Lung (tissue), 13 donors: ENCODE data around the gene KPNA6. TPM values are rescaled to one million over a fixed set of nuclear protein-coding genes. Genes with fewer than 3 reads are reported as not detected.
A peak's percentile ranks its signal among the peaks of the same experiment; 100 is the strongest.

ENCODE experiments used
- ATAC-seq: fragments of 200-7000 bp; cut with Tn5 transposase; one replicate; pipeline ENCODE4 v1.9.1; 2020; ENCODE audit warnings: moderate number of reproducible peaks; ENCODE audit not compliant: insufficient read depth, low FRiP score
- DNase-seq, 3 donors: peaks; one replicate each; pipeline ENCODE4 v3.0.0-alpha.2; 2013 to 2017
- H3K27ac ChIP-seq, 2 donors: one replicate each; pipeline ENCODE4 v1.5.1; 2013; ENCODE audit warnings: mild to moderate bottlenecking in 2 of 2, moderate library complexity in 2 of 2, control low read depth in 1 of 2, inconsistent platforms in 1 of 2, low read depth in 1 of 2, low read length in 1 of 2
- H3K27me3 ChIP-seq, 3 donors: one replicate each; pipeline ENCODE4 v1.5.1; 2013; ENCODE audit warnings: low read length in 2 of 3; ENCODE audit not compliant: control insufficient read depth in 3 of 3, insufficient read depth in 3 of 3
- H3K36me3 ChIP-seq, 4 donors: one replicate each; pipeline ENCODE4 v1.5.1; 2013; ENCODE audit warnings: low read length in 4 of 4, mild to moderate bottlenecking in 1 of 4, moderate library complexity in 1 of 4; ENCODE audit not compliant: control insufficient read depth in 4 of 4, insufficient read depth in 4 of 4
- H3K4me1 ChIP-seq, 5 donors: one replicate each; pipeline ENCODE4 v1.5.1; 2013; ENCODE audit warnings: low read length in 5 of 5, mild to moderate bottlenecking in 2 of 5, moderate library complexity in 1 of 5; ENCODE audit not compliant: control insufficient read depth in 5 of 5, insufficient read depth in 5 of 5
- H3K4me3 ChIP-seq: one replicate; pipeline ENCODE4 v1.5.1; 2013; ENCODE audit warnings: mild to moderate bottlenecking, control low read depth, moderate library complexity
- H3K9ac ChIP-seq, 2 donors: one replicate each; pipeline ENCODE4 v1.5.1; 2013; ENCODE audit warnings: low read length in 2 of 2, control low read depth in 1 of 2; ENCODE audit not compliant: insufficient read depth in 1 of 2
- H3K9me3 ChIP-seq, 4 donors: one replicate each; pipeline ENCODE4 v1.5.1; 2013; ENCODE audit warnings: low read length in 3 of 4, mild to moderate bottlenecking in 1 of 4, moderate library complexity in 1 of 4; ENCODE audit not compliant: control insufficient read depth in 4 of 4, insufficient read depth in 3 of 4
- WGBS, 2 donors: extraction: QIAGEN DNeasy Blood & Tissue Kit; methylation state at CpG; one replicate each; pipeline ENCODE4 v1.1.7; 2013; 5-methylcytosine and 5-hydroxymethylcytosine counted together
- polyA plus RNA-seq, 2 donors: library from polyadenylated mRNA; stranded (reverse); fragments of 200-250 nt; gene quantifications; one replicate each; pipeline ENCODE4 v1.2.1, GENCODE V29; 2013
- small RNA-seq: library from RNA; depleted of rRNA; stranded (forward); fragments of <200 nt; gene quantifications from one replicate; pipeline ENCODE3, GENCODE V24; 2014; ENCODE audit warnings: low replicate concordance
- total RNA-seq, 2 donors: library from RNA; depleted of rRNA in 1 of 2; stranded (reverse); fragments of >200 nt in 1 of 2; gene quantifications; one replicate each; pipeline ENCODE4 v1.2.1, GENCODE V29; 2014 to 2021
- TF ChIP-seq, protein P1 (sequence below): IDR thresholded peaks from 2 replicates; pipeline ENCODE4 v1.5.1; 2012; ENCODE audit warnings: mild to moderate bottlenecking; ENCODE audit errors: control extremely low read depth, extremely low read depth
- donor health status: control.
- donor health status: control.
- donor health status: Bipolar disorder and iron deficiency.
- donor health status: healthy.
- donor health status: DM: yes; HTN: yes; CAD: no.

Gene KPNA6
- total and polyA plus RNA-seq, 4 donors = 7.9 to 54.0 (median 23.2) TPM

- Histone ChIP-seq H3K4me3 (no peak overlapping the region), H3K4me1 (peaks cover 6 to 20% (median 12%) of the 10 kb centered on the region in 5 donors), H3K27ac (peak overlapping the region in 1 of 2 donors; percentile 42), H3K9ac (no peak overlapping the region), H3K9me3 (no peaks in the 10 kb centered on the region), H3K36me3 (peaks cover 10 to 41% (median 27%) of the 10 kb centered on the region in 4 donors), H3K27me3 (no peaks in the 10 kb centered on the region)
- DNase-seq = no peak
- 92 to 93% methylated on average over 4 of the region's 4 CpGs for WGBS, 2 donors
- ATAC-seq = no peak
- TF ChIP-seq, protein P1, sequence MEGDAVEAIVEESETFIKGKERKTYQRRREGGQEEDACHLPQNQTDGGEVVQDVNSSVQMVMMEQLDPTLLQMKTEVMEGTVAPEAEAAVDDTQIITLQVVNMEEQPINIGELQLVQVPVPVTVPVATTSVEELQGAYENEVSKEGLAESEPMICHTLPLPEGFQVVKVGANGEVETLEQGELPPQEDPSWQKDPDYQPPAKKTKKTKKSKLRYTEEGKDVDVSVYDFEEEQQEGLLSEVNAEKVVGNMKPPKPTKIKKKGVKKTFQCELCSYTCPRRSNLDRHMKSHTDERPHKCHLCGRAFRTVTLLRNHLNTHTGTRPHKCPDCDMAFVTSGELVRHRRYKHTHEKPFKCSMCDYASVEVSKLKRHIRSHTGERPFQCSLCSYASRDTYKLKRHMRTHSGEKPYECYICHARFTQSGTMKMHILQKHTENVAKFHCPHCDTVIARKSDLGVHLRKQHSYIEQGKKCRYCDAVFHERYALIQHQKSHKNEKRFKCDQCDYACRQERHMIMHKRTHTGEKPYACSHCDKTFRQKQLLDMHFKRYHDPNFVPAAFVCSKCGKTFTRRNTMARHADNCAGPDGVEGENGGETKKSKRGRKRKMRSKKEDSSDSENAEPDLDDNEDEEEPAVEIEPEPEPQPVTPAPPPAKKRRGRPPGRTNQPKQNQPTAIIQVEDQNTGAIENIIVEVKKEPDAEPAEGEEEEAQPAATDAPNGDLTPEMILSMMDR = no peak
Measured at GRCh38 chr1:32224285-32224684, 116.4 kb downstream of the KPNA6 start.

Small RNA genes lying within 50 kb of the gene (small RNA-seq; reads per million reads assigned to genes)
- gene MIR5585 (not detected), gene RF00017 (not detected)

Other genes starting within 250 kb of the KPNA6 start
- 100 to 1,000 TPM; 205 to 274 TPM for gene PTP4A2, start 169.7 kb upstream of the KPNA6 start, total RNA-seq
- 100 to 1,000 TPM in 1 of 2 donors, 10 to 100 TPM in 1; 90.4 to 122 TPM for gene PTP4A2, start 169.7 kb upstream of the KPNA6 start, polyA plus RNA-seq
- gene KHDRBS1, start 94.2 kb upstream of the KPNA6 start, total RNA-seq = 100 to 1,000 TPM; 104 to 138 TPM
- 10 to 100 TPM; 51.7 to 60.6 TPM for gene KHDRBS1, start 94.2 kb upstream of the KPNA6 start, polyA plus RNA-seq
- 10 to 100 TPM in 1 of 2 donors, 1 to 10 TPM in 1; 7.6 to 23.8 TPM for gene TMEM39B, start 35.1 kb upstream of the KPNA6 start, total RNA-seq
- 10 to 100 TPM; 12.3 to 14.8 TPM for gene TMEM39B, start 35.1 kb upstream of the KPNA6 start, polyA plus RNA-seq
- gene TXLNA, start 71.6 kb downstream of the KPNA6 start, total RNA-seq = 10 to 100 TPM; 39.1 to 55.6 TPM
- gene TXLNA, start 71.6 kb downstream of the KPNA6 start, polyA plus RNA-seq = 10 to 100 TPM; 22.2 to 22.8 TPM
- 10 to 100 TPM in 1 of 2 donors, 1 to 10 TPM in 1; 4.4 to 12.5 TPM for gene CCDC28B, start 92.5 kb downstream of the KPNA6 start, total RNA-seq
- 1 to 10 TPM; 5.6 to 5.8 TPM for gene CCDC28B, start 92.5 kb downstream of the KPNA6 start, polyA plus RNA-seq
- 1 to 10 TPM; 2.4 to 3.8 TPM for gene IQCC, start 97.6 kb downstream of the KPNA6 start, total RNA-seq
- 1 to 10 TPM; 1.6 to 2.5 TPM for gene IQCC, start 97.6 kb downstream of the KPNA6 start, polyA plus RNA-seq
- gene DCDC2B, start 101.0 kb downstream of the KPNA6 start, total RNA-seq = 1 to 10 TPM; 7.2 to 10.0 TPM
- gene DCDC2B, start 101.0 kb downstream of the KPNA6 start, polyA plus RNA-seq = 1 to 10 TPM; 3.5 to 4.3 TPM
- 10 to 100 TPM; 29.8 to 30.2 TPM for gene TMEM234, start 114.3 kb downstream of the KPNA6 start, total RNA-seq
- gene TMEM234, start 114.3 kb downstream of the KPNA6 start, polyA plus RNA-seq = 10 to 100 TPM; 17.1 to 17.5 TPM
- 100 to 1,000 TPM in 1 of 2 donors, 10 to 100 TPM in 1; 81.0 to 153 TPM for gene EIF3I, start 114.4 kb downstream of the KPNA6 start, total RNA-seq
- 100 to 1,000 TPM; 218 to 255 TPM for gene EIF3I, start 114.4 kb downstream of the KPNA6 start, polyA plus RNA-seq
- 1 to 10 TPM; 2.6 to 5.4 TPM for gene FAM167B, start 139.2 kb downstream of the KPNA6 start, total RNA-seq
- 10 to 100 TPM in 1 of 2 donors, 1 to 10 TPM in 1; 5.9 to 30.5 TPM for gene FAM167B, start 139.2 kb downstream of the KPNA6 start, polyA plus RNA-seq
- 1 to 10 TPM; 3.5 to 8.9 TPM for gene LCK, start 143.2 kb downstream of the KPNA6 start, total RNA-seq
- gene LCK, start 143.2 kb downstream of the KPNA6 start, polyA plus RNA-seq = 1 to 10 TPM; 2.4 to 5.0 TPM
- 10 to 100 TPM; 66.2 to 90.4 TPM for gene HDAC1, start 184.0 kb downstream of the KPNA6 start, total RNA-seq
- 10 to 100 TPM; 47.3 to 78.8 TPM for gene HDAC1, start 184.0 kb downstream of the KPNA6 start, polyA plus RNA-seq
- 10 to 100 TPM; 37.9 to 78.4 TPM for gene MARCKSL1, start 228.2 kb downstream of the KPNA6 start, total RNA-seq
- gene MARCKSL1, start 228.2 kb downstream of the KPNA6 start, polyA plus RNA-seq = 10 to 100 TPM; 28.4 to 41.2 TPM